HUES48 (cell line): ENCODE measurements around the gene RGMA.

ENCODE experiments used
- H3K27ac ChIP-seq: one replicate; pipeline ENCODE4 v1.7.0; 2013; ENCODE audit warnings: low read depth, low read length, inconsistent platforms
- H3K27me3 ChIP-seq: 2 replicates; pipeline ENCODE4 v1.6.1; 2013; ENCODE audit warnings: mild to moderate bottlenecking, low read length; ENCODE audit not compliant: control insufficient read depth, insufficient read depth
- H3K36me3 ChIP-seq: 2 replicates; pipeline ENCODE4 v1.6.1; 2013; ENCODE audit warnings: low read length; ENCODE audit not compliant: control insufficient read depth, insufficient read depth
- H3K4me1 ChIP-seq: 2 replicates; pipeline ENCODE4 v1.6.1; 2013; ENCODE audit warnings: mild to moderate bottlenecking, low read length; ENCODE audit not compliant: control insufficient read depth, insufficient read depth
- H3K4me3 ChIP-seq: 2 replicates; pipeline ENCODE4 v1.5.1; 2013; ENCODE audit warnings: mild to moderate bottlenecking, low read depth, low read length
- H3K9ac ChIP-seq: 2 replicates; pipeline ENCODE4 v1.6.1; 2013; ENCODE audit warnings: mild to moderate bottlenecking, low read depth, low read length, moderate library complexity
- H3K9me3 ChIP-seq: 2 replicates; pipeline ENCODE4 v1.6.1; 2013; ENCODE audit warnings: low read length; ENCODE audit not compliant: control insufficient read depth, insufficient read depth

RGMA gene

GRCh38 chr15:93121973-93122910 is 33.2 kb upstream of the RGMA start:
- H3K36me3 ChIP-seq = no peaks in the 10 kb centered on the region
- no peak overlapping the region for H3K9ac ChIP-seq
- H3K27ac ChIP-seq = no peak overlapping the region
- no peak overlapping the region for H3K4me3 ChIP-seq
- no peaks in the 10 kb centered on the region for H3K4me1 ChIP-seq
- no peaks in the 10 kb centered on the region for H3K27me3 ChIP-seq
- no peaks in the 10 kb centered on the region for H3K9me3 ChIP-seq

GRCh38 chr15:93121107-93121506 is 32.1 kb upstream of the RGMA start:
- H3K27me3 ChIP-seq = no peaks in the 10 kb centered on the region; the same call in 1 of the 2 replicates
- no peak overlapping the region for H3K4me3 ChIP-seq
- H3K27ac ChIP-seq = no peak overlapping the region
- H3K4me1 ChIP-seq = no peaks in the 10 kb centered on the region
- no peaks in the 10 kb centered on the region for H3K36me3 ChIP-seq
- H3K9ac ChIP-seq = no peak overlapping the region
- H3K9me3 ChIP-seq = no peaks in the 10 kb centered on the region

- no peaks in the 10 kb centered on the region for H3K9me3 ChIP-seq
- H3K9ac ChIP-seq = no peak overlapping the region
- no peaks in the 10 kb centered on the region for H3K36me3 ChIP-seq
- H3K4me1 ChIP-seq = no peaks in the 10 kb centered on the region
- H3K4me3 ChIP-seq = no peak overlapping the region
- no peak overlapping the region for H3K27ac ChIP-seq
- H3K27me3 ChIP-seq = no peaks in the 10 kb centered on the region; the same call in 1 of the 2 replicates
These were observed 29.9 kb upstream of the RGMA start for GRCh38 chr15:93118904-93119303.

GRCh38 chr15:93111451-93111850 is 22.4 kb upstream of the RGMA start:
- Histone ChIP-seq H3K4me3 (no peak overlapping the region), H3K27ac (no peak overlapping the region), H3K27me3 (peaks cover 22% of the 10 kb centered on the region), H3K36me3 (no peaks in the 10 kb centered on the region), H3K9ac (no peak overlapping the region), H3K4me1 (peaks cover 14% of the 10 kb centered on the region), H3K9me3 (no peaks in the 10 kb centered on the region)

- peaks cover 21% of the 10 kb centered on the region for H3K4me1 ChIP-seq
- peaks cover 22% of the 10 kb centered on the region for H3K27me3 ChIP-seq
- H3K27ac ChIP-seq = no peak overlapping the region
- H3K36me3 ChIP-seq = no peaks in the 10 kb centered on the region
- H3K4me3 ChIP-seq = no peak overlapping the region
- H3K9ac ChIP-seq = no peak overlapping the region
- H3K9me3 ChIP-seq = no peaks in the 10 kb centered on the region
These were observed 21.6 kb upstream of the RGMA start for GRCh38 chr15:93110502-93111040.

- H3K36me3 ChIP-seq = no peaks in the 10 kb centered on the region
- peaks cover 31% of the 10 kb centered on the region for H3K4me1 ChIP-seq
- H3K27me3 ChIP-seq = peaks cover 22% of the 10 kb centered on the region
- no peak overlapping the region for H3K27ac ChIP-seq
- no peak overlapping the region for H3K9ac ChIP-seq
- H3K9me3 ChIP-seq = no peaks in the 10 kb centered on the region
- H3K4me3 ChIP-seq = peak overlapping the region; percentile 9; the same call in 1 of the 2 replicates
These were observed 20.5 kb upstream of the RGMA start for GRCh38 chr15:93109336-93110102.

- H3K4me1 ChIP-seq = peaks cover 36% of the 10 kb centered on the region
- H3K9ac ChIP-seq = no peak overlapping the region
- H3K9me3 ChIP-seq = no peaks in the 10 kb centered on the region
- H3K27ac ChIP-seq = no peak overlapping the region
- peaks cover 22% of the 10 kb centered on the region for H3K27me3 ChIP-seq
- no peak overlapping the region for H3K4me3 ChIP-seq
- no peaks in the 10 kb centered on the region for H3K36me3 ChIP-seq
These were observed 18.6 kb upstream of the RGMA start for GRCh38 chr15:93107646-93108045.

GRCh38 chr15:93105485-93105884 is 16.5 kb upstream of the RGMA start:
- H3K4me1 ChIP-seq = peaks cover 36% of the 10 kb centered on the region
- no peak overlapping the region for H3K9ac ChIP-seq
- no peaks in the 10 kb centered on the region for H3K9me3 ChIP-seq
- H3K36me3 ChIP-seq = no peaks in the 10 kb centered on the region
- H3K27ac ChIP-seq = peak overlapping the region; percentile 77
- no peak overlapping the region for H3K4me3 ChIP-seq
- peaks cover 22% of the 10 kb centered on the region for H3K27me3 ChIP-seq

- no peaks in the 10 kb centered on the region for H3K36me3 ChIP-seq
These were observed 14.8 kb upstream of the RGMA start for GRCh38 chr15:93103823-93104222.

GRCh38 chr15:93102211-93102610 is 13.2 kb upstream of the RGMA start:
- no peak overlapping the region for H3K27ac ChIP-seq
- no peak overlapping the region for H3K9ac ChIP-seq
- no peak overlapping the region for H3K4me3 ChIP-seq
- H3K27me3 ChIP-seq = no peaks in the 10 kb centered on the region
- H3K4me1 ChIP-seq = peaks cover 22% of the 10 kb centered on the region
- no peaks in the 10 kb centered on the region for H3K36me3 ChIP-seq
- no peaks in the 10 kb centered on the region for H3K9me3 ChIP-seq

More at GRCh38 chr15:93103823-93104222, 14.8 kb upstream of the RGMA start:
- H3K27me3 ChIP-seq = peaks cover 10% of the 10 kb centered on the region; the same call in 1 of the 2 replicates
- no peaks in the 10 kb centered on the region for H3K9me3 ChIP-seq
- peaks cover 22% of the 10 kb centered on the region for H3K4me1 ChIP-seq
- H3K4me3 ChIP-seq = no peak overlapping the region
- no peak overlapping the region for H3K9ac ChIP-seq
- H3K27ac ChIP-seq = no peak overlapping the region
